IMR-90 (cell line): ENCODE data around the gene HLA-B.

Source experiments
- BHLHE40 ChIP-seq: fragments of 150-350 bp; IDR thresholded peaks from 2 replicates; pipeline ENCODE4 v1.6.1; 2016; ENCODE audit warnings: mild to moderate bottlenecking, low read depth, low read length
- CEBPB ChIP-seq: IDR thresholded peaks from 2 replicates; pipeline ENCODE4 v1.6.1; 2012; ENCODE audit warnings: low read depth, low read length, improper control_type of control experiment
- CHD1 ChIP-seq: IDR thresholded peaks from 2 replicates; pipeline ENCODE4 v1.6.1; 2012; ENCODE audit warnings: low read depth, low read length, improper control_type of control experiment
- MAFK ChIP-seq: IDR thresholded peaks from 2 replicates; pipeline ENCODE4 v1.6.1; 2012; ENCODE audit warnings: low read depth, low read length, improper control_type of control experiment
- NFE2L2 ChIP-seq: fragments of 150-350 bp; IDR thresholded peaks from 2 replicates; pipeline ENCODE4 v1.6.1; 2016; ENCODE audit warnings: low read depth, mild to moderate bottlenecking, low read length
- POLR2A ChIP-seq: IDR thresholded peaks from 2 replicates; pipeline ENCODE4 v1.6.1; 2012; ENCODE audit warnings: mild to moderate bottlenecking, low read depth, low read length
- RAD21 ChIP-seq: IDR thresholded peaks from 2 replicates; pipeline ENCODE4 v1.6.1; 2012; ENCODE audit warnings: low read length, improper control_type of control experiment
- RCOR1 ChIP-seq: IDR thresholded peaks from 2 replicates; pipeline ENCODE4 v1.6.1; 2012; ENCODE audit warnings: mild to moderate bottlenecking, low read length, improper control_type of control experiment; ENCODE audit not compliant: insufficient replicate concordance
- RFX5 ChIP-seq: IDR thresholded peaks from 2 replicates; pipeline ENCODE4 v1.8.0; 2012; ENCODE audit warnings: low read depth, mild to moderate bottlenecking, low read length, moderate library complexity
- TF ChIP-seq, protein P1 (sequence below): conservative IDR thresholded peaks from 2 replicates; pipeline ENCODE4 v1.5.1; 2012; ENCODE audit warnings: mild to moderate bottlenecking, low read depth, low read length, improper control_type of control experiment

DNA sequence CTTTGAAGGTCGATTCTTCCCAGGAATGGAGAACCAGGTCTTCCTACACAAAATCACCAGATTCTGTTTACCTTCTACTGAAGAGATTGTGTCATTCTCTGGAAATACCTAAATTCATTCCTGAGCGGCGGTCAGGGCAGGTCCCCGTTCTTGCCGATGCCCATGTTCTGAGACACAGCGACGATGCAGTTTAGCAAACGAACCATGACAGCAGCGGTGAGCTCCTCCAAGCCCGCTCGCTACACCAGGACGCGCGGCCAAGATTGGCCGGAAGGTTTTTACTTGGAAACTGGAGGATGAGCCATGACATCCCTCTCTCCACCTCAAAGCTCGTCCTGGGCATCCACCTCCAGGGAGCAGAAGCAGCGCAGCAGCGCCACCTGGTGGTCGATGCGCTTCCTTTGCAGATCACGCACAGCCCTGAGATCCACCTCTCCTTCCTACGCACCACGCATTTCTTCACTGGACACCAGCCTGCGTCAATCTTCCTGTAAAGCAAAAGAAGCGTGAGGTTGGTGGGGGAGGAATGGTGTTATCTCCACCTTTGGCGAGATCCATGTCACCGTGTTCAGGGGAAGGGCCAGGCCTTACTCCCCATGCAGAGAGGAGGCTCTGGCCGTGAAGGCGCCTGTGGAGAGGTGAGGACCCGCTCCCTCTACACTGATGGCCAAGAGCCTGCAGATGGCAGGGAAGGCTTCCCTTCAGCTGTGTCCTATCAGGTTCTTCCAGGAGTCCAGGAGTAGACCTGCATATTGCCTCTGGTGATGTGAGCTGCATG is 9.9 kb upstream of the HLA-B start:
- TF ChIP-seq BHLHE40 (no peak), RFX5 (0 out of 2 replicates have a peak, but pooled peaks have one; percentile 49), CEBPB (no peak), POLR2A (0 out of 2 replicates have a peak, but pooled peaks have one; percentile 43), MAFK (no peak), CHD1 (no peak), RCOR1 (no peak), NFE2L2 (no peak), RAD21 (peak; percentile 97)
- TF ChIP-seq, protein P1, sequence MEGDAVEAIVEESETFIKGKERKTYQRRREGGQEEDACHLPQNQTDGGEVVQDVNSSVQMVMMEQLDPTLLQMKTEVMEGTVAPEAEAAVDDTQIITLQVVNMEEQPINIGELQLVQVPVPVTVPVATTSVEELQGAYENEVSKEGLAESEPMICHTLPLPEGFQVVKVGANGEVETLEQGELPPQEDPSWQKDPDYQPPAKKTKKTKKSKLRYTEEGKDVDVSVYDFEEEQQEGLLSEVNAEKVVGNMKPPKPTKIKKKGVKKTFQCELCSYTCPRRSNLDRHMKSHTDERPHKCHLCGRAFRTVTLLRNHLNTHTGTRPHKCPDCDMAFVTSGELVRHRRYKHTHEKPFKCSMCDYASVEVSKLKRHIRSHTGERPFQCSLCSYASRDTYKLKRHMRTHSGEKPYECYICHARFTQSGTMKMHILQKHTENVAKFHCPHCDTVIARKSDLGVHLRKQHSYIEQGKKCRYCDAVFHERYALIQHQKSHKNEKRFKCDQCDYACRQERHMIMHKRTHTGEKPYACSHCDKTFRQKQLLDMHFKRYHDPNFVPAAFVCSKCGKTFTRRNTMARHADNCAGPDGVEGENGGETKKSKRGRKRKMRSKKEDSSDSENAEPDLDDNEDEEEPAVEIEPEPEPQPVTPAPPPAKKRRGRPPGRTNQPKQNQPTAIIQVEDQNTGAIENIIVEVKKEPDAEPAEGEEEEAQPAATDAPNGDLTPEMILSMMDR = peak; percentile 98
